ENCODE data around the gene PIPOX. TPM values are rescaled to one million over a fixed set of nuclear protein-coding genes. Genes with fewer than 3 reads are reported as not detected.

Gene PIPOX
- total and polyA plus RNA-seq, 2 of the 8 experiments (the other 6 are each of a cell fraction or from before 2014, with no cell fraction given): 57.2 to 99.6 TPM

DNA sequence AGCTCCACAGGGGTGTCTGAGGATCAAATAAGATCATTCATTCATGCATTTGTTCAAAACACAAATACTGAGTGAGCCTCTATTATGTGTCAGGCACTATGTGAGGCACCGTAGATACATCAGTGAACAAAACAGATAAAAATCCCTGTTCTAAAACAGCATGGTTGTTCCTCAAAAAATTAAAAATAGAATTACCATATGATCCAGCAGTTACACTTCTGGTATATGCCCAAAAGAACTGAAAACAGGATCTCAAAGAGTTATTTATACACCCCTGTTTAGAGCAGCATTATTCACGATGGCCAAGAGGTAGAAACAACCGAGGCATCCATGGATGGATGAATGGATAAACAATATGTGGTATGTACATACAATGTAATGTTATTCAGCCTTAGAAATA, 15.4 kb downstream of the PIPOX start:
- H4K91ac ChIP-seq (replicated peaks; ENCODE audit: insufficient read length, low read length): no peak overlapping the region
- H2AK5ac ChIP-seq (ENCODE audit: low read depth, low read length): no peak overlapping the region
- H4K8ac ChIP-seq (ENCODE audit: extremely low read depth, insufficient read depth, low read length): no peak overlapping the region
- H2BK20ac ChIP-seq (ENCODE audit: low read length): no peak overlapping the region
- no peaks in the 10 kb centered on the region for H3K79me2 ChIP-seq (ENCODE audit: control insufficient read depth in 1 of 2, insufficient read depth in 2 of 2, low read length in 2 of 2)
- no peaks in the 10 kb centered on the region for H3K79me1 ChIP-seq (ENCODE audit: low read depth, low read length)
- POLR2A ChIA-PET (ENCODE audit: partially characterized antibody): interaction anchor here (1.1 to 1.9 kb wide), 3 partner anchors 9 to 26 kb away, joined by 3 to 6 read pairs (median 3); no protein-coding TSS in a partner anchor
- WGBS, 2 experiments (ENCODE audit: extremely low coverage in 1 of 2, insufficient coverage in 1 of 2, insufficient read length in 1 of 2, insufficient replicate concordance in 2 of 2, low coverage in 1 of 2, low lambda C conversion rate in 2 of 2, missing lambda C conversion rate in 1 of 2): 97% methylated on average over 3 of the region's 3 CpGs; no CpG with 5 or more reads in 1 of the 2 experiments
- H3K27me3 ChIP-seq (replicated peaks in 1 of 4; ENCODE audit: control insufficient read depth in 3 of 4, extremely low read depth in 1 of 4, insufficient read depth in 3 of 4, low read length in 3 of 4): no peaks in the 10 kb centered on the region
- FAIRE-seq (no peak), DNase-seq (ENCODE audit: low read depth in 1 of 2, low spot score in 2 of 2) (no peak)
- no peak overlapping the region for H2BK15ac ChIP-seq (ENCODE audit: low read length)
- no peak overlapping the region for H3K4me3 ChIP-seq (ENCODE audit: extremely low read depth in 1 of 4, insufficient read depth in 2 of 4, low read depth in 3 of 4, low read length in 4 of 4)
- no peak overlapping the region for H3K23ac ChIP-seq (ENCODE audit: insufficient read length)
- peaks cover 9 to 23% (median 17%) of the 10 kb centered on the region in 4 experiments for H3K4me1 ChIP-seq (replicated peaks in 1 of 4; ENCODE audit: control insufficient read depth in 3 of 4, insufficient read depth in 4 of 4, low read length in 3 of 4)
- H3K27ac ChIP-seq (ENCODE audit: low read depth, low read length): no peak overlapping the region
- no peak overlapping the region for H3K14ac ChIP-seq (ENCODE audit: insufficient read length)
- H3K9ac ChIP-seq (replicated peaks in 1 of 4; ENCODE audit: extremely low read depth in 1 of 4, low read depth in 3 of 4, low read length in 3 of 4): no peak overlapping the region
- H4K5ac ChIP-seq (ENCODE audit: insufficient read length, low read depth, low read length): no peak overlapping the region
- CTCF ChIA-PET (ENCODE audit: partially characterized antibody): no interaction called here
- H3K56ac ChIP-seq (replicated peaks; ENCODE audit: insufficient read length, low read depth, low read length): no peak overlapping the region
- no peak overlapping the region for H2BK5ac ChIP-seq (ENCODE audit: low read depth, low read length)
- H3K18ac ChIP-seq (ENCODE audit: extremely low read depth, low read length): no peak overlapping the region
- no peaks in the 10 kb centered on the region for H3K23me2 ChIP-seq (ENCODE audit: low read depth, low read length)
- H2BK120ac ChIP-seq (replicated peaks; ENCODE audit: low read depth, low read length): no peak overlapping the region
- TF ChIP-seq NRF1 (IDR thresholded peaks at IDR 0.05; ENCODE audit: low read depth, low read length): no peak
- H3K9me3 ChIP-seq (ENCODE audit: insufficient read depth in 2 of 2, low read depth in 1 of 2, low read length in 1 of 2): no peaks in the 10 kb centered on the region
- no peak overlapping the region for H3K4ac ChIP-seq (replicated peaks; ENCODE audit: insufficient read length, low read depth, low read length)
- no peak overlapping the region for H2AFZ ChIP-seq (ENCODE audit: low read length)
- H3K4me2 ChIP-seq (ENCODE audit: insufficient read depth in 1 of 2, low read depth in 2 of 2, low read length in 2 of 2): no peak overlapping the region
- no peaks in the 10 kb centered on the region for H4K20me1 ChIP-seq (replicated peaks in 1 of 2; ENCODE audit: control insufficient read depth in 1 of 2, insufficient read depth in 2 of 2, low read length in 2 of 2)
- peaks cover 0 to 8% (median 1%) of the 10 kb centered on the region in 4 experiments; a peak in 3 of 8 replicates for H3K36me3 ChIP-seq (ENCODE audit: control insufficient read depth in 2 of 4, insufficient read depth in 4 of 4, low read length in 3 of 4)
- H2BK12ac ChIP-seq (ENCODE audit: low read depth, low read length): no peak overlapping the region
